ENCODE results near the gene MKI67.

MKI67 gene

DNA sequence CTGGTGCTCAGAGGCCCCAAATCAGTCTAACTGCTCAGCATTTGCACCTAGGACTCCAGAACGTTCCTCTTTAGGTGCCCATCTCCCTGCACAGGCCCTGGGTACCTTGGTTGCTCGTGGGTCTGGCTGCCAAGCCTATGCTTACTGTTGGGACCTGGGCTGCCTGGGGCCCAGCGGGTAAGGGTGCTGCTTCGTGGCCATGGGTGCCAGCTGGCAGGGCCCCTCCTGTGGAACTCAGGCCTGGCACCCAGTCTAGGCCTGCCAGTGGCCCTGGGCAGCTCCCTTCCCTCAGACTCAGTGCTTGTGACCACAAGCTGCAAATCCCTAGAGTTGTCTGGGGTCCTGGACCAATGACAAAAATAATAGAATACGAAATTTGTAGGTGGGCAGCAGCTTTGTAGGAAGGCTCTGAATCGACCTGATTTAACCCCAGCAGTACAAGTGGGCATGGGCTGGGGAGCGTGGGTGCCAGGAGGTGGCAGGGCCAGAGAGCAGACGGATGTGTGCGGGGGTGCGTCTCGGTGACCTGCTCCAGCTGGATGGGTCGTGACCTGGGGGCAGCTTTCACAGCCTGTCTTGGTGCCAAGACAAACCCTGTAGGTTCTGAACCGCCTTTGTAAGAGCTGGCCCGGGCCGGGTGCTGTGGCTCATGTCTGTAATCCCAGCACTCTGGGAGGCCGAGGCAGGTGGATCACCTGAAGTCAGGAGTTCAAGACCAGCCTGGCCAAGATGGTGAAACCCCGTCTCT lies 69.7 kb downstream of the MKI67 start:
- TF ChIP-seq, protein P1, sequence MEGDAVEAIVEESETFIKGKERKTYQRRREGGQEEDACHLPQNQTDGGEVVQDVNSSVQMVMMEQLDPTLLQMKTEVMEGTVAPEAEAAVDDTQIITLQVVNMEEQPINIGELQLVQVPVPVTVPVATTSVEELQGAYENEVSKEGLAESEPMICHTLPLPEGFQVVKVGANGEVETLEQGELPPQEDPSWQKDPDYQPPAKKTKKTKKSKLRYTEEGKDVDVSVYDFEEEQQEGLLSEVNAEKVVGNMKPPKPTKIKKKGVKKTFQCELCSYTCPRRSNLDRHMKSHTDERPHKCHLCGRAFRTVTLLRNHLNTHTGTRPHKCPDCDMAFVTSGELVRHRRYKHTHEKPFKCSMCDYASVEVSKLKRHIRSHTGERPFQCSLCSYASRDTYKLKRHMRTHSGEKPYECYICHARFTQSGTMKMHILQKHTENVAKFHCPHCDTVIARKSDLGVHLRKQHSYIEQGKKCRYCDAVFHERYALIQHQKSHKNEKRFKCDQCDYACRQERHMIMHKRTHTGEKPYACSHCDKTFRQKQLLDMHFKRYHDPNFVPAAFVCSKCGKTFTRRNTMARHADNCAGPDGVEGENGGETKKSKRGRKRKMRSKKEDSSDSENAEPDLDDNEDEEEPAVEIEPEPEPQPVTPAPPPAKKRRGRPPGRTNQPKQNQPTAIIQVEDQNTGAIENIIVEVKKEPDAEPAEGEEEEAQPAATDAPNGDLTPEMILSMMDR (IDR thresholded peaks at IDR 0.05; ENCODE audit: low read depth, low read length): no peak
- in situ Hi-C loops (cut with HindIII; ENCODE audit: low sequenced_read_pairs): no loop called here
- no peak for DNase-seq (ENCODE audit: low read depth, low spot score)
- no peak overlapping the region for H3K4me3 ChIP-seq (ENCODE audit: low read depth, low read length)

DNA sequence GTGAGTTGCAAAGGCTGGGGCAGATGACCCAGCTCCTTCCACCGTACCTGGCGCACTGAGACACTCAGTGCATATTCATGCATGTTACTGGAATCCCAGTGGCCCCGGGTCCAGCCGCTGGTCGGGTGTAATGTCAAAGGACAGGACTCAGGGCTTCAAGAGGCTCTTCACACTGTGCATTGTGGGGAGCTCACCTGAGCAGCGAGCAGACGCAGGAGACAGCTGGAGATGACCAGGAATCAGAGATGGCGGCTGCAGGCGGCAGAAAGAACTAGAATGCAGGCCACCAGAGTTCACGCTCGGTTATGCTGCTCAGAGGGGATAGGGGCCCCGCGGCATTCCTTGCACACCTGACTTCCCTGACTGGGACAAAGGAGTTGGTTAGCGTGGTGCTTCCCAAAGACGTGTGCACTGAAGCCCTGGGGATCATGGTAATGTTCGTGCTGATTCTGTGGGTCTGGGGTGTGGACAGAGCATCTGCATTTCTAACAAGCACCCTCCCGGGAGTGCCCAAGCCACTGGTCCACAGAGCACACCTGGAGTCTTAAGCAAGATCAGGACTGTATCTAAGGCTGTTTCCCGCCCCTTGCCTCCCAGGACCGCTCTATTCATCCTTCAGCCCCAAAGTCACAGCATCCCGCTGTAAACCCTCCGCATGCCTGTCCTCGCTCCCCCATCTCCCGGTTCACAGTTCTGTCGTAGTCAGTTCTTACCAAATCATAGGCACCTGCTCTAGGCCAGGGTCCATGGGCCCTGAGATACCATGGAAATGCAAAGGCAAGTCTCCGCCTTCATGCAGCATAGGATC lies 71.0 kb downstream of the MKI67 start:
- H3K4me3 ChIP-seq (ENCODE audit: low read depth, low read length): no peak overlapping the region
- no peak for DNase-seq (ENCODE audit: low read depth, low spot score)
- in situ Hi-C loops (cut with HindIII; ENCODE audit: low sequenced_read_pairs): no loop called here
- TF ChIP-seq, protein P1 (IDR thresholded peaks at IDR 0.05; ENCODE audit: low read depth, low read length): no peak

DNA sequence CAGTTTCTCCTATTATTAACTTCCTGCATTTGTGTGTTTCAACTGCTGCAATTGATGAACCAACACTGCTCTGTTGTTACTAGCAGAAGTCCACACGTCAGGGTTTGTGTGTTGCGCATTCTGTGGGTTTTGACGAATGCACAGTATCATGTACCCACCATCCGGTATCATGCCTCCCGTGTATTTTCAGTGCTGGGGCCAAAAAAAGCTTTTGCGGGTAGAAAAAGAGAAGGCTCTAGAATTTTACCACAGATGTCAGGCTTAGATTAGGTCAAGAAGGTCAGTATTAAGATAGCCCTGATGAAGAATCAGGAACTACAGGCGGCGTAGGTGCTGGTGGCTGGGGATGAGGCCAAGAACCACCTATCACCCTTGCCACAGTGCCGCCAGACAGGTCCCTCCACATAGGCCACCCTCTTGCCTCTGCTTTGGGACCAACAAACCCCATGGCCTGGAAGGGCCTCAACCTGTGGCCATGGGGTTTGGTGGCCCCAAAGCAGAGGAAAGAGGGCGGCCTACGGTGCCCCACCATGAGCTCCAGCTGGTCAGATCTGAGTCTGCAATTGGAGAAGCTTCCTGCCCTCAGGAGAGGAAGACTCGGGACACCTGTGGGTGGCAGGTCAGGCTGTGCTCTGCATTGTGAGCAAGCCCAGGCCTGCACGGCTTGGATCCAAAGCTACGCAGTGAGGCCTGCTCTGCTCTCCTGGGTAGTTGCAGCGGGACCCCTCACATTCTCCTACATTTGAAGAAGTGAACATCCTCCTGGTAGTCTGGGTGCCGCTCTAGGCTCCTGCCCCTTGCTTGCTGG lies 71.9 kb downstream of the MKI67 start:
- TF ChIP-seq, protein P1 (IDR thresholded peaks at IDR 0.05; ENCODE audit: low read depth, low read length): no peak
- in situ Hi-C loops (cut with HindIII; ENCODE audit: low sequenced_read_pairs): no loop called here
- no peak overlapping the region for H3K4me3 ChIP-seq (ENCODE audit: low read depth, low read length)
- no peak for DNase-seq (ENCODE audit: low read depth, low spot score)

- in situ Hi-C loops (cut with HindIII; ENCODE audit: low sequenced_read_pairs): no loop called here
- TF ChIP-seq, protein P1 (IDR thresholded peaks at IDR 0.05; ENCODE audit: low read depth, low read length): no peak
- H3K4me3 ChIP-seq (ENCODE audit: low read depth, low read length): no peak overlapping the region
- no peak for DNase-seq (ENCODE audit: low read depth, low spot score)
Measured at GRCh38 chr10:128053356-128053755, 72.9 kb downstream of the MKI67 start.

GRCh38 chr10:128052696-128053095 lies 73.5 kb downstream of the MKI67 start:
- no peak for DNase-seq (ENCODE audit: low read depth, low spot score)
- no peak overlapping the region for H3K4me3 ChIP-seq (ENCODE audit: low read depth, low read length)
- in situ Hi-C loops (cut with HindIII; ENCODE audit: low sequenced_read_pairs): no loop called here
- TF ChIP-seq, protein P1 (IDR thresholded peaks at IDR 0.05; ENCODE audit: low read depth, low read length): no peak

DNA sequence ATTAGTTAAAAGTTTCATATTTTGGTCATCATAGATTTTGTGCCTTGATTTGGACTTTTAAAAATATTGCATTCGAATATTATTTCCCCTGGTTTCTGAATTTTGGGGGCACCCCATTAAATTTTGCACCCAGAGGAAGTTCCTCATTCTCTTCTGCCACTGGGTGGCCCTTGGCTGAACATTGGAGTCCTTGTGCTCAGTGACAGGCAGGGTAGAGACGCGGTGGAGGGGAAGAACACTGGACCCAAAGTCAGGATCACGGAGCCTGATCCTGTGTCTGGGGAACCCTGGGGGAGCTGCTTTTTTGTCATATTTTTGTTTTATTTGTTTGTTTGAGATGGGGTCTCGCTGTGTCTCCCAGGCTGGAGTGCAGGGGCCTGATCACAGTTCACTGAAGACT lies 74.7 kb downstream of the MKI67 start:
- TF ChIP-seq, protein P1 (IDR thresholded peaks at IDR 0.05; ENCODE audit: low read depth, low read length): no peak
- no peak for DNase-seq (ENCODE audit: low read depth, low spot score)
- no peak overlapping the region for H3K4me3 ChIP-seq (ENCODE audit: low read depth, low read length)
- in situ Hi-C loops (cut with HindIII; ENCODE audit: low sequenced_read_pairs): no loop called here
